WI38 (cell line): ENCODE measurements around the gene GPR15LG.

Experiments used
- H3K4me3 ChIP-seq: 2 replicates; pipeline ENCODE4 v1.5.1; 2011; ENCODE audit warnings: low read depth, mild to moderate bottlenecking, control low read depth, low read length
- CTCF ChIP-seq: IDR thresholded peaks from 2 replicates; pipeline ENCODE4 v1.5.1; 2012; ENCODE audit warnings: low read depth, mild to moderate bottlenecking, control low read depth, low read length

GPR15LG gene

GRCh38 chr10:84213076-84213475 lies 39.5 kb downstream of the GPR15LG start:
- no peak for TF ChIP-seq CTCF
- no peak overlapping the region for H3K4me3 ChIP-seq

GRCh38 chr10:84214046-84214572 lies 40.5 kb downstream of the GPR15LG start:
- H3K4me3 ChIP-seq, result no peak overlapping the region
- no peak for TF ChIP-seq CTCF

- TF ChIP-seq CTCF, result peak; percentile 42; the same call in 1 of the 2 replicates
- no peak overlapping the region for H3K4me3 ChIP-seq
Observed at GRCh38 chr10:84214612-84215235, 41.1 kb downstream of the GPR15LG start.

GRCh38 chr10:84216834-84217233 lies 43.2 kb downstream of the GPR15LG start:
- no peak overlapping the region for H3K4me3 ChIP-seq
- TF ChIP-seq CTCF, result no peak

DNA sequence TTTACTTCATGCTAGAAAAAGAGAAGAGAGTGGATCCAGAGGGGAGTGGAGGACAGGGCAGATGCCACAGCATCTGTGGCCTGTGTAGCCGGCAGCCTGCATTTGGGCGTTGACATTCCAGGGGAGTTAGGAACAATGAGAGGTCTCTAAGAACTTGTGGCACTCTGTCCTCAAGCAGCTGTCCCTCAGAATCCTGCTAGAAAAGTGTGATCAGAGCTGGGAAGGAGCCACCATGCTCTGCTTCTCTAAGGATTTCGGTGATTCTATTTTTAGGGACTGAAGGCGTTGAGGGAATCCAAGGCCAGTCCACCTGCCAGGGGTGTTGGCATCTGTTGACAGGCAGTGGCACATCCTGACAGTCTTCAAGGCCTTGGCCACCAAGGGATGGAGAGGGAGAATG lies 44.1 kb downstream of the GPR15LG start:
- TF ChIP-seq CTCF, result no peak
- H3K4me3 ChIP-seq, result no peak overlapping the region

DNA sequence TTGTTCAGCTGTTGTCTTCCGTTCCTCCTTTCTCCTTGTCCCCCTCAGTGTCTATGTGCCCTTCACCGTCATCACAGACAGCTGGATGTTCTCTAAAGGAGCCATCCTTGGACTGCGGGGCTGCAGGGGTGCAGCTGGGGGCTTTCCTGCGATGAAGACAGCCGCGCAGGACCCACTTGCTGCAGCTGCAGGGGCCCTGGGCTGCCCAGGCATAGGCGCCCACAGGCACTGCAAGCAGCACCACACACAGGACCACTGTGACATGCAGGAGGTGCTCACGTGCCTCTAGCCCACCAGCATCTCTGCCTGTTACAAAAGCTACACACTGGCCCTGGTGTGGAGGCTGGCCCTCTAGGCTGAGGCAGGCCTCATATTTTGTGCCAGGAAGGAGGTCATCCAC lies 48.3 kb downstream of the GPR15LG start:
- no peak overlapping the region for H3K4me3 ChIP-seq
- no peak for TF ChIP-seq CTCF

GRCh38 chr10:84224411-84225028 lies 50.9 kb downstream of the GPR15LG start:
- TF ChIP-seq CTCF, result no peak

More at GRCh38 chr10:84224411-84225028, 50.9 kb downstream of the GPR15LG start:
- H3K4me3 ChIP-seq, result no peak overlapping the region
